COLO829 (cell line): ENCODE data around the gene C1orf35.

Experiments
- DNase-seq: peaks from one replicate; pipeline ENCODE4 v3.0.0; 2012; ENCODE audit warnings: low spot score

Gene C1orf35

DNA sequence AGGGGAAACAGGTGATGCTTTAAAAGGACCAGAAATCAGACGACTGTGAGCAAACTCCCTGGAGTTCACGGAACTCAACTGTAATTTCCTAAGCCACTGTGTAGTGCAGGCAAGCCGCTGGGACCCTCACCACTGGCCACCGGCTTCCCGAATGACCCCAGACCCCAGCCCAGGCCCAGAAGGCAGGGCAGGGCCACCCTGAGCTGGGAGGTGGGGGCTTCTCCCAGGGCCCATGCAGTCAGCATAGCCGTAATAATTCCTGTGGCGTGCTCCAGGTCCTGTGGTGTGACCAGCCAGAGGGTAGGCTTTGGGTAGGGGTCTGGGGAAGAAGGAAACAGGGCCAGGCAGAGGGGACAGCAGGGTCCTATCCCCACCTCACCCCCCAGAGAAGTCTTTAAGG lies 24.1 kb downstream of the C1orf35 start:
- no peak for DNase-seq

DNA sequence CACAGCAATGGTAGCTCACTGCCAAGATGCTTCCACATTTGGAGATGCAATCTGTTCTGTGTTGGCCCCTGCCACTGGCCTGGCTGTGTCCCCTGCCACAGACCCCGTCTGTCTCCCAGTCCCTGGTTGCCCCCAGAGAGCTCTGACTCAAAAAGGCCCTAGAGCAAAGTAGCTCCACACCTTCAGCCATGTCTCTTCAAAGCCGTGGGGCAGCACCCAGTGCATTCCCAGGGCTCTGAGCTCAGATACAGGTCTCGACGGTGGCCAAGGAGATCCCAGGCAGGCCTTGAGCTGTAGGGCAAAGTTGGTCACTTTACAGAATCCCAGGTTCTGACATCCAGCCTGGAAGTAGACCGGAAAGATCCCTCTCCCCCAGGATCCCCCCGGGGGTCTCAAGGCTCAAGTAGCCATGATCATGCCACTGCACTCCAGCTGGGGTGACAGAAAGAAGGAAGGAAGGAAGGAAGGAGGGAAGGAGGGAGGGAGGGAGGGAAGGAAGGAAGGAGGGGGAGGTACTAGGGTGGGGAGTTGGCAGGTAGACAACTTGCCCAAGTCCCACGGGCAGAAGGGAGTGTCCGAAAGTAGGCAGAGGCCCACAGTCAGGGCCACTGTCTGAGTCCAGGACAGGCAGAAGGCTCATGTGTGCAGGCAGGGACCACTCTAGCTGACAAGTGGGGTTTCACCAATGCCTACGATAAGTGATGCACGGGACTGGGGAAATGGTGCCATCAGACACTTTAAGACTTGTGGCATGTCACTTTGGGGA lies 25.4 kb downstream of the C1orf35 start:
- DNase-seq, result no peak

DNA sequence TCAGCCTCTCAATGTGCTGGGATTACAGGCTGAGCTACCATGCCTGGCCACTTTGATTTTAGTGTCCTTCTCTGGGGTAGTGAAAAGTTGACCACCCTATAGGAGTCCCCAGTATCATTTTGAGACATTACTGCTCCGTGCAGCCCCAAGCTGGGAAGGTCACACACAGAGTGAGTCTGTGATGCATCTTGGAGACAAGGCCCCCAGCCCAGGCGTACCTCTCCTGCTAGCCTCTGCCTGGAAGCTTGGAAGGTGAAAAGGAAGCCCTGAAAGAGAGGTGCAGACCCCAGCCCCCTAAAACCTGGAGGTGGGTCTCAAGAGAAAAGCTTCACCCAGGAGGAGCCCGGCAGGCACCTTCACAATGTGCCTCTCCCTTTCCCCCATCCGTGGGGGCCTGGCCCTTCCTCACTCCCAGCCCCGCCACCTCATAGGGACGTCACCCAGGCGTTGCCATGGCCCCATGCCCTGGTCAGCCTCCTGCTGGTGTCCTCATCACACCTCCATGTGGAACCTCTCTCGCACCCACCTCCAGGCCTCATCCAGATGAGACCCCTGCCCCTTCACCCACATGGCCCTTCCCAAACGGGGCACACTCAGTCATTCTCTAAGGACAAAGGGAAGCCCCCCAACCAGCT lies 26.2 kb downstream of the C1orf35 start:
- no peak for DNase-seq

DNA sequence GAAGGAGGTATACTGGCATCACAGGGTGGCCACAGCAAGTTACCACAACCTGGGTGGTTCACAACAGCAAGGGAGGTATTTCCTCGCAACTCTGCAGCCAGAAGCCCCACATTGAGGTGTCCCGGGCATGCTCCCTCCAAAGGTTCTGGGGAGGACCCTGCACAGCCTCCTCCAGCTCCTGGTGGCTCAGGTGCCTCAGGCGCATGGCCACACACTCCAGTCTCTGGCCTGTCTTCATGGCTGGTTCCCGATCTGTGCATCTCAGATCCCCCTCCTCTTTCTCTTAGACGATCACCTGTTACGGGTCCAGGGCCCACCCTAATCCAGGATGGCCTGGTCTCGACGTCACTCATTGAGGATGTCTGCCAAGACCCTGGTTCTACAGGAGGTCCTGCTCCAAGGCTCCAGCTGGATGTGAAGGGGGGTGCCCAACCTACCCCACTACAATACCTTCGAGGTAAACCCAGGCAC lies 27.3 kb downstream of the C1orf35 start:
- DNase-seq, result no peak

DNA sequence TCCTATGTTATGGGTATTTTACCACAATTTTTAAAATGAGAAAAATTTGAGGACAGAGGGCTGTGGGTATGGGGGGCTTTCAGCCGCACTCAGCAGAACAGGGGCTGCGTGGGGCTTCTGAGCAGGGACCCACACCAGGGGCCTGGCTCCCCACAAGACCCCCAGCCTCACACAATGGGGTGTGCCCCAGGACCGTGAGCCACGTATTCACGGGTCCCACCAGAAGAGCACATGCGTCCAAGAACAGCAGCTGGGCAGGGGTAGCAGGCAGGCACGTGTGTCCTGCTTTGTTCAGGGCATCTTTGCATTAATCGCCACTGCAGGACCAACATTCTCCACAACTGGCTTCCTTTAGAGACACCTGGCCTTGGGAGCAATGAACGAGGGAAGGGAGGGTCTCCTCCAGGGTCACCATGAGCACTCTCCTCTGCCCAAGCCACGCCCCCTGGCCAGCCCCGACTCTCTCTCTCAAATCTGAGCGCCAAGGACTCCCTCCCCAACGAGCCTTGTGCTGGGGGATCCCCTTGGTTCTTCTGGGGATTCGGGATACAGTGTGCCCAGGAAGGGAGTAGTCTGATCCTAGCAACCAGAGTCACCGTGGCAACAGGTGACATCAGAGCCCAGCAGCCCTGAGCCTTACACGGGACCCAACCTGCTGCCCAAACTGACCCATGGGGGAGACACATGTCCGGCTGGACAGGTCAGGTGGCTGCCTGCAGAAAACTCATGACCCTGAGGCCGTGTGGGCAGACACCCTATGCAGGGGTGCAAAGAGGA lies 28.0 kb downstream of the C1orf35 start:
- no peak for DNase-seq

DNA sequence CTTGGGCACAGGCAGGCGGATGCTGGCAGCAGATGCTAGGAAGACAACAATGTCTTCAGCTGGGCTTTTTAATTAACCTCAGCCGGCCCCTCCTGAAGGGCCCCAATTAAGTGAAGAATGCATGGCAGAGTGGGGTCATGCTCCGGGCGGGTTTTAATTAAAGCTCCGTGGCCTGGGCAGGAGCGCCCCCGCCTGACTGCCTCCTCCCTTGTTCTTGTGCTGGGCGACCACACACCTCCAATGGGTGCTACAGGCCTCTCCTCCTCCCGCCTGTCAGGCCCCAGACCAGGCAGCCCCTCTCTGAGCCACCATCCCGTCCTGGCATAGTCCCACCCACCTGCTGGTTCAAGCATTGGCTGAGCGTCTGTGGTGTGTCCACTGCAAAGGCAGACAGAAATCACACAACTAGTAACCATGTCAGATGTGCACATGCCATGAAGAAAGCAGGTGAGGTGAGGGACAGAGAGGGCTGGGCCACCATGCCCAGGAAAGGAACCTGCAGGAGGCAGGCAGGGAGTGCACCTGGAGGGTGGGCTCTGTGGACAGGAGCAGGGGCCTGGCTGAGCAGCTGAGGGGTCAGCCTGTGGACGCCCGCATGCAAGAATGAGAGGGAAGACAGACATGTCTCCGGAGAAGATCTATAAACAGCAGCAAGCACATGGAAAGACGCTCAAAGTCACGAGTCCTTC lies 29.1 kb downstream of the C1orf35 start:
- DNase-seq, result no peak

DNA sequence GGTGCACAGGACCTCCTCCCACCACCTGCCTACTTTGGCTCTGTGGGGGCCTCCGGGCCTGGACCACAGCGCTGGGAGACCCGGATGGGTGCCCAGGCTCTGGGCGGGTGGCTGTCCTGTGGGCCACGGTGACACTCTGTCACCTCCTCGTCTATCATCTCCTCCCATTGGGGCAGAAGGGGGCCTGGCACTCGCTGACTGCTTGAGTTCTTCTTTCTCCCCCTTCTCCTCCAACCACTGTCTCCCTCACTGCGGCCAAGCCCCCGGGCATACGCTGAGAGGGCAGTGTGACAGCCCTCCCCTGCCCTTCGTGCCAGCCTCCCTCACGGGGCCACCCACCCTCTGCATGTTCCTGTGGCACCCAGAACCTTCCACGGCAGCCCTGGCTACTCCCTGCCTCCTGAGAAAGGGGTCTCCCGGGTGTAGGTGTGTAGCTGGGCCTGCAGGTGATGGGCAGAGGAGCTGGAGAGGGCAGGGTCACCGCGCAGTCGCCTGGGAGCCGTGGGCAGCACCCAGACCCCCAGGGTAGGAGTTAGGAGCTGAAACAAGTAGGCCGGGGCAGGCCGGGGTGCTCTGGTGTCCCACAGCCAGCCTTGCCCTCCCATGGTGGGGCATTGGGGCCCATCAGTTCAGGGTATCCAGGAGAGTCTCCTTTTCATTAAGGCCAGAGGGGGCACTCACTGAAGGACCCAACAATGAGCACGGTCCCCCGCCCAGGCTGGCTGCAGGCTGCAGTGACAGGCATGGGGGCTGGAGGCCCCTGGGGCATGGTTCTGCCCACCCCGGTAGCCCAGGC lies 29.9 kb downstream of the C1orf35 start:
- DNase-seq, result no peak

DNA sequence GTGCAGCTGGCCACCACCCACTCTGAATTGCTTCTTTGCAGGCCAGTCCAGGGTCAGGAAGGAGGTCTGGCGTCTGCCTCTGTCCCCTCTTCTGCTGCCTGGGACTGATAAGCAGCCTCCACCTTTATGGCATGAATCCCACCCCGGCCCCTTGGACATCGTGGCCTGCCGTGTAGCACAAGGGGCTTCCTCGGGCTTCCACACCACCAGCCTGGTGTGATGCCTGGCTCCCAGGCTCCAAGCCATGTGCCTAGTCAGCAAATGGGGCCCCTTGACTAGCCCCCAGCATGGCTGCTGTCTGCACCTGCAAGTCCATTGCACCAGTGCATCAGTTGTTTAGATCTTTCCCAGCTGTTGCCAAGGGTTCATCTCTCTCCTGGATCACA lies 30.5 kb downstream of the C1orf35 start:
- DNase-seq, result no peak

DNA sequence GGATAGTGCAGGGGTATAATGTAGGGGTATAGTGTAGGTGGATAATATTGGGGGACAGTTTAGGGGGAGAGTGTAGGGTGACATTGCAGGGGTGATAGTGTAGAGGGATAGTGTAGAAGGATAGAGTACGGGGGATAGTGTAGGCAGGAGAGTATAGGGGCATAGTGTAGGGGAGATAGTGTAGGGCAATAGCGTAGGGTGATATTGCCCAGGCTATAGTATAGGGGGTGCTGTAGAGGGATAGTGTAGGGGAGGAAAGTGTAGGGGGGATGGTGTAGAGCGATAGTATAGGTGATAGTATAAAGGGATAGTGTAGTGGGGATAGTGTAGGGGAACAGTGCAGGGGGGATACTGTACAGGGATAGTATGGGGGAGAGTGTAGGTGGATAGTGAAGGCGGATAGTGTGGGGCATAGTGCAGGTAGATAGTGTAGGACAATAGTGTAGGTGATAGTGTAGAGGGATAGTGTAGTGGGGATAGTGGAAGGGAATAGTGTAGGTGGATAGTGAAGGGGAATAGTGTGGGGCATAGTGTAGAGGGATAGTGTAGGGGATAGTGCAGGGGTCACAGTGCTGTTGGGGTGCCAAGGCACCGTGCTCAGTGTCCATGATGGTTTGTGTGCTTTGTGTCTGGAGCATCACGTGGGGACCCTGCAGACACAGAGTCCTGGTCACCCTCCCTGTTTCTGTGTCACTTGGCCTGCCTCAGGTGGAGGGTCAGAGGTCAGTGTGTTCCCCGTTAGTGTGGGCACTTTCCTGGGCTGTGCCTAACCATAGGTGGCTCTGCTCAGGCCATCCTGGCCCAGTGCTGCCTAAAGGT lies 31.1 kb downstream of the C1orf35 start:
- DNase-seq, result no peak

DNA sequence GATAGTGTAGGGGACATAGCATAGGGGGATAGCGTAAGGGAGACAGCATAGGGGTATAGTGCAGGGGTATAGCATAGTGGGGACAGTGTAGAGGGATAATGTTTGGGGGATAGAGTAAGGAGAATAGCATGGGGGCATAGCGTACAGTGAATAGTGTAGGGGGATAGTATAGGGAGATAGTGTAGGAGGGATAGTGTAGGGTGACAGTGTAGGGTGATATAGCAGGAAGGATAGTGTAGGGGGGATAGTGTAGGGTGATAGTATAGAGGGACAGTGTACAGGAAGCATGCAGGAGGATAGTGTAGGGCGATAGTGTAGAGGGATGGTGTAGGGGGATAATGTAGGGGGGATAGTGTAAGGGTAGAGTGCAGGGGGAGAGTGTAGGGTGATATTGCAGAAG lies 32.3 kb downstream of the C1orf35 start:
- no peak for DNase-seq

DNA sequence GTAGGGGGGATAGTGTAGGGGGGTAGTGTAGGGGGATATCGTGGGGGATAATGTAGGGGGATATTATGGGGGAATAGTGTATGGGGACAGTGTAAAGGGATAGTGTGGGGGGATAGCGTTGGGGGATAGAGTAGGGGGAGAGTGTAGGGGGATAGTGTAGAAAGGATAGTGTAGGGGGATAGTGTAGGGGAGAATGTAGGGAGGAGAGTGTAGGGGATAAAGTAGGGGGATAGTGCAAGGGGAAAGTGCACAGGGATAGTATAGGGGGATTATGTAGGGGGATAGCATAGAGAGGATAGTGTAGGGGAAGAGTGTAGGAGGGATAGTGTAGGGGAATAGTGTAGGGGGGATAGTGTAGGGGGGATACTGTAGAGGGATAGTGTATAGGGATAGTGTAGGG lies 33.0 kb downstream of the C1orf35 start:
- no peak for DNase-seq

DNA sequence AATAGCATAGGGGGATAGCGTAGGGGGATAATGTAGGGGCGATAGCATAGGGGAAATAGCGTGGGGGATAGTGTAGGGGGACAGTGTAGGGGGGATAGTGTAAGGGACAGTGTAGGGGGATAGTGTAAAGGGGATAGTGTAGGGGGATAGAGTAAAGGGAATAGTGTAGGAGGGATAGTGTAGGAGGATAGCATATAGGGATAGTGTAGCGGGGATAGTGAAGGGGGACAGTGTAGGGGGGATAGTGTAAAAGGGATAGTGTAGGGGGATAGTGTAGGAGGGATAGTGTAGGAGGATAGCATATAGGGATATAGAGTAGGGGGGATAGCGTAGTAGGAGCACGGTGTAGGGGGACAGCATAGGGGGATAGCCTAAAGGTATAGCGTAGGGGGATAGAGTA lies 34.8 kb downstream of the C1orf35 start:
- DNase-seq, result no peak

DNA sequence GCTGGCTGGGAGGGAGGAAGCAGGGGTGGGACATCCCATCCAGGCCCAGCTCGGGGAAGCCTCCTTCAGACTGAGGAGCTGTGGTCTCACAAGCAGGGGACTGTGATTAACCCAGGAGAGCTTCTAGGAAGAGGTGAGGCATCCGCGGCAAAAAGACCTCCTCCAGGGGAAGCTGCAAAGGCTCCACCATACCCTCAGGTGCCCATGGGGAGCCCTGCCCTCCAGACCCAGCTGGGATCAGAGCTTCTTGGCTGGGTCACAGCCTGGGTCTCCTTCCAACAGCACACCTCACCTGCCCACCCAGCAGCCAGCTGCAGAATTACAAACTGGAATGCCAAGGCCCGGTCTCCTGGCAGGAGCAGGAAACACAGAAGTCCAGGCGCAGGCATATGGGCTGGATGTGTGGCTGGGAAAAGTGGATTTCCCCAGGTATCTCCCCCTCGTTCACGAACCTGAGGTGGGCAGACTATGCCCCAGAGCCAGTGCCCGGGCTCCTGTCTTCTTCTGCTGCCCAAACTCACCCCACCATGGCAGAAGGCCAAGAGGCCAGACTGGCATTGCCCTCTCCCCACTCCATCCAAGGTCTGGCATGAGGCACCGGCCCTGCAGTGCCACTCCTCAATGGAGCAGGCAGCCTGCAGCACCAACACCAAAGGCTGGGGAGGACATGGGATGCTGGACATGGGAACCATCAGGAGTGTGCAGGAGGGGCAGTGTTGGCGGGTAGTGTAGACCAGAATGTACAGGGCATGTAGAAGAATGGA lies 36.1 kb downstream of the C1orf35 start:
- DNase-seq, result no peak

DNA sequence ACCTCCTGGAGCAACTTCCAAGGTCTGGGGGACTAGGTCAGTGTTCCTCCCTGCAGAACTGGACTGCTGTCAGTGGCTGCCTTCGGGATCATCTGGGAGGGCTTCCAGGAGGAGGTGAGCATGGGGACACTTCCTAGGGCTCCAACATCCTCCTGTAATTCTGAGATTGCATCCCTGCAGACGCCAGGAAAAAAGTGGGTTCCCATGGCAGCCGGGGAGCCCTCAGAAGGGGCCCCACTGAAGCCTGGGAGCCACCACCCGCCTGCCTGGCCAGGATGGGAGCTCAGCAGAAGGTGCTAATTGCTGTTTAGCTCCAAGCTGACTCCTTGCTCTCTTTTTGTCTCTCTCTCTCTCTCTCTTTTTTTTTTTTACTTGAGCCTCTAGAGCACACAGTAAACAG lies 36.7 kb downstream of the C1orf35 start:
- DNase-seq, result no peak

DNA sequence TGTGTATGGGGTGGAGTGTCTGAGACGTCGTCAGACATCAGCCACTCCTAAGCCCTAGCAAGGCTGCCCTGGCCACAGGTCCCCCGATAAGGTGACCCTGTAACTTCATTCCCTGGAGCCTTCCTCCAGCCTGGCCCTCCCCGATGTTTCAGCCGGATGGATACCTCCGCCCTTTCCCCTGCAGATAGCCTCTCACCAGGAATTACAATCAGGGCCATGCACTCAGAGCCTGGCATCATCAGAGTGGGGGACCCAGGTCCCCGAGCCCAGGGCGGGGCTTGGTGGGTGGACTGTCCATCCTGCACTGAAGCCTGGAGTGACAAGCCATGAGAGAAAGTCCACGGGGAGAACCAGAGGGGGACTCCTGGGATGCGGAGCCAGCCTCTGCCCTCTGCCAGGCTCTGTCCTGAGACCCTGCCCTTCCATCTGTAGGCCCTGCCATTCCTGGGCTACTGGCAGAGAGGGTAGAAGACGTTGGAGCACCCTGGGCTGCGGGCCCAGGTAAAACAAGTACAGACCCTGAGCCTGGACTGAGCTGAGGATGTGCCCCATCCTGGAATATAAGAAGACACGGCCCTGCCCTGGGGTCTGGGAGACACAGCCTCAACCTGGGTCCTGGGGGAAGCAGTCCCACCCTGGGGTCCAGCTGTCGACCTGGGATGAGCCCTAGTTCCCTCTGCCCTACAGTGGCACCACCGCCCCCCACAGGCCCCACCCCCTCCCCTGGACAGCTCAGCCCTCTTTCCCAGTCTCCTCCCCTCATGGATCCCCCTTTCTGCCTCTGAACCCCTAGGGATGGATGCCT lies 37.4 kb downstream of the C1orf35 start:
- DNase-seq, result no peak

DNA sequence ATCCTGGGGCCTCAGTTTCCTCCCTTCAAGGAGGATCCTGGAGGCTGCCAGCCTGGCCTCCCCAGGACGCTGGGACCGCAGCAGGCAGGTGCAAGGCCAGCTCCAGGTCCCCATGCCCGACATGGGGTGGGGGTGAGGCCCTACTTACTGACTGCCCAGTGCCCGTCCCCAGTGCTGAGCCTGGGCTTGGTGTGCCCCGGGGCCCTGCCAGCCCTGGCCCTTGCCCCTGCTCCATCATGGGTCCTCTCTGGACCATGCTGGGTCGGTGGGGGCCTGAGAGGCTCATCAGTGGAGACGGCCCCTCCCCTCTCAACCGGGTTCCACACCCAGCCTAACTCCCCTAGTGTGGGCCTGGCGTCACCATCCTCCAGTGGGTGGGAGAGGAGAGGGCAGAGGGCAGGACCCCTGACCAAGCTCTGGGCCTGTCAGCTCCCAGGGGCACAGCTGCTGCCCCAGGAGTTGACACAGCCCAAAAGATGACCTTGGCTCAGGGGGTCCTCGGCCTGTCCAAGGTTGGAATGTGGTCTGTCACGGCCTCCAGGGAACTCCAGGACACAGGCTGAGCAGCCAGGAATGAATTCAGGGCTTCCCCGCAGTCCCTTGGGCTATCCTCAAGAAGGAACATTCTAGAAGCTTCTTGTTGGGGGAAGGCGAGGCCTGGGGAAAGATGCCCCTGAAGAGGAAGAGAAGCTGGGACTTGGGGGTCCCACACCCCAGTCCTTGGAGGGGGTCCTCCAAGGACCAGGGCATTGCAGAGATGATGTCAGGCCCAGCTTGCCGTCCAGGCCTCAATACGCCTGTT lies 38.2 kb downstream of the C1orf35 start:
- no peak for DNase-seq

DNA sequence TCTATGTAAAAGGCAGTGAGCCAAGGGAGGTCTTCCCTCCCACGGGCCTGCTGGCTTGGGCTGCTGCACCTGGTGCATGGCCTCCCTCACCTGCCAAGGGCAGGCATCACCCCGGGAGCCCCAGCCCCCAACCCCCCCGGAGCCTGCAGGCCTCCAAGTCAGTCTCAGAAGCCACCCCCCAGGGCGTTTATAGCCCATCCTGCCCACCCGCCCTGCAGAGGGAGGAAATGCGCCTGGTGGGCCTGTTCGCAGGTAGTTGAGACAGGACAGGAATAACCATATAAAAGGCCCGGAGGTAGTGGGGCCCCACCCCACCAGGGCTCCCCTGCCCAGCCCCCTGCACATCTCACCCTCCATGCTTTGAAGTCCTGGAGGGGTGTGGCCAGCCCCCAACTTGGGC lies 38.8 kb downstream of the C1orf35 start:
- DNase-seq, result no peak
